Neural cell (in vitro differentiated cells): ENCODE measurements around the gene FLT3LG. TPM values are rescaled to one million over a fixed set of nuclear protein-coding genes. Genes with fewer than 3 reads are reported as not detected.

Source experiments
- H2AFZ ChIP-seq: fragments of 200-600, 300-800 bp; sonication (generic), shearing (Covaris generic); 2 replicates; pipeline ENCODE4 v1.6.0; 2014; ENCODE audit warnings: low read depth, mild to moderate bottlenecking, antibody characterized with exemption, low read length, moderate library complexity
- H3F3A ChIP-seq: fragments of 200-600 bp; shearing (Covaris generic); 2 replicates; pipeline ENCODE4 v1.6.1; 2016; ENCODE audit warnings: mild to moderate bottlenecking, moderate library complexity, mixed read lengths, antibody characterized with exemption, low read length; ENCODE audit not compliant: insufficient read depth, poor library complexity, severe bottlenecking
- H3K27ac ChIP-seq: fragments of 200-600, 300-800 bp; sonication (generic), shearing (Covaris generic); 2 replicates; pipeline ENCODE4 v1.5.1; 2014; ENCODE audit warnings: mild to moderate bottlenecking, low read length, moderate library complexity
- H3K27me3 ChIP-seq: fragments of 300-800, 200-600 bp; sonication (generic), shearing (Covaris generic); 2 replicates; pipeline ENCODE4 v1.6.0; 2014; ENCODE audit warnings: mild to moderate bottlenecking, low read depth, low read length, moderate library complexity; ENCODE audit not compliant: insufficient read depth
- H3K36me3 ChIP-seq: fragments of 300-800, 200-600 bp; sonication (generic), shearing (Covaris generic); 2 replicates; pipeline ENCODE4 v1.5.1; 2014; ENCODE audit warnings: mild to moderate bottlenecking, antibody characterized with exemption, low read length, moderate library complexity; ENCODE audit not compliant: insufficient read depth
- H3K4me2 ChIP-seq: fragments of 300-800, 200-600 bp; sonication (generic), shearing (Covaris generic); 2 replicates; pipeline ENCODE4 v1.6.0; 2014; ENCODE audit warnings: mild to moderate bottlenecking, low read length
- H3K4me3 ChIP-seq: fragments of 300-800, 200-600 bp; sonication (generic), shearing (Covaris generic); 2 replicates; pipeline ENCODE4 v1.5.1; 2014; ENCODE audit warnings: mild to moderate bottlenecking, low read length, moderate library complexity
- H3K79me2 ChIP-seq: fragments of 200-600 bp; shearing (Covaris generic); replicated peaks from 2 replicates; pipeline ENCODE4 v1.6.0; 2014; ENCODE audit warnings: mild to moderate bottlenecking, low read length, moderate library complexity; ENCODE audit not compliant: insufficient read depth
- H3K9ac ChIP-seq: fragments of 300-800, 200-600 bp; sonication (generic), shearing (Covaris generic); 2 replicates; pipeline ENCODE4 v1.6.1; 2016; ENCODE audit warnings: mild to moderate bottlenecking, low read length, mixed read lengths
- H3K9me2 ChIP-seq: fragments of 200-600 bp; shearing (Covaris generic); 2 replicates; pipeline ENCODE4 v1.6.1; 2016; ENCODE audit warnings: mild to moderate bottlenecking, low read length, mixed read lengths; ENCODE audit not compliant: insufficient read depth
- H3K9me3 ChIP-seq: fragments of 200-600, 300-800 bp; sonication (generic), shearing (Covaris generic); 2 replicates; pipeline ENCODE4 v1.6.1; 2016; ENCODE audit warnings: mild to moderate bottlenecking, mixed run types, low read length, moderate library complexity, mixed read lengths
- H4K20me1 ChIP-seq: fragments of 200-600 bp; shearing (Covaris generic); 2 replicates; pipeline ENCODE4 v1.6.1; 2016; ENCODE audit warnings: mild to moderate bottlenecking, mixed run types; ENCODE audit not compliant: insufficient read depth
- CTCF ChIP-seq: fragments of 450-650 bp; IDR thresholded peaks from 2 replicates; pipeline ENCODE4 v1.5.1; 2014; ENCODE audit warnings: antibody characterized with exemption, mild to moderate bottlenecking, moderate library complexity; ENCODE audit not compliant: poor library complexity, severe bottlenecking
- EP300 ChIP-seq: fragments of 450-650 bp; conservative IDR thresholded peaks from 2 replicates; pipeline ENCODE4 v1.6.1; 2014; ENCODE audit warnings: antibody characterized with exemption, mild to moderate bottlenecking, moderate library complexity; ENCODE audit not compliant: poor library complexity, severe bottlenecking
- EZH2 ChIP-seq: fragments of 200-600, 300-800 bp; shearing (Covaris generic), sonication (generic); IDR thresholded peaks from 2 replicates; pipeline ENCODE4 v1.6.1; 2014; ENCODE audit warnings: antibody characterized with exemption, low read length, borderline replicate concordance, mild to moderate bottlenecking; ENCODE audit not compliant: insufficient read depth, poor library complexity, severe bottlenecking
- MXI1 ChIP-seq: fragments of 450-650 bp; conservative IDR thresholded peaks from 2 replicates; pipeline ENCODE4 v1.6.1; 2014; ENCODE audit warnings: antibody characterized with exemption, mild to moderate bottlenecking; ENCODE audit not compliant: poor library complexity, severe bottlenecking
- POLR2AphosphoS5 ChIP-seq: IDR thresholded peaks from 2 replicates; pipeline ENCODE4 v1.6.1; 2012
- RAD21 ChIP-seq: fragments of 450-650 bp; conservative IDR thresholded peaks from 2 replicates; pipeline ENCODE4 v1.6.1; 2014; ENCODE audit warnings: antibody characterized with exemption, mild to moderate bottlenecking, moderate library complexity
- REST ChIP-seq: IDR thresholded peaks from 2 replicates; pipeline ENCODE4 v1.6.1; 2012; ENCODE audit warnings: borderline replicate concordance
- SMC3 ChIP-seq: fragments of 450-650 bp; conservative IDR thresholded peaks from 2 replicates; pipeline ENCODE4 v1.6.1; 2014; ENCODE audit warnings: antibody characterized with exemption, mild to moderate bottlenecking, moderate library complexity; ENCODE audit not compliant: poor library complexity
- TAF1 ChIP-seq: IDR thresholded peaks from 2 replicates; pipeline ENCODE4 v1.6.1; 2012; ENCODE audit warnings: low read depth
- polyA plus RNA-seq: library from polyadenylated mRNA; depleted of rRNA; stranded (reverse); fragments of >200 nt; gene quantifications from 2 replicates; pipeline ENCODE4 v1.2.3, GENCODE V29; 2014

The FLT3LG gene
- polyA plus RNA-seq, 1 donor from 2014 or later, result not detected

GRCh38 chr19:49492573-49493405, 18.8 kb downstream of the FLT3LG start:
- Histone ChIP-seq H3K9ac (no peak overlapping the region), H3K9me3 (no peaks in the 10 kb centered on the region), H3K79me2 (peaks cover 40% of the 10 kb centered on the region), H3K36me3 (peaks cover 5% of the 10 kb centered on the region), H3K4me2 (no peak overlapping the region), H2AFZ (no peak overlapping the region), H3K27ac (no peak overlapping the region), H3F3A (no peaks in the 10 kb centered on the region), H3K4me3 (no peak overlapping the region), H3K27me3 (no peaks in the 10 kb centered on the region), H3K9me2 (no peaks in the 10 kb centered on the region), H4K20me1 (peaks cover 11% of the 10 kb centered on the region)
- TF ChIP-seq REST, result no peak

DNA sequence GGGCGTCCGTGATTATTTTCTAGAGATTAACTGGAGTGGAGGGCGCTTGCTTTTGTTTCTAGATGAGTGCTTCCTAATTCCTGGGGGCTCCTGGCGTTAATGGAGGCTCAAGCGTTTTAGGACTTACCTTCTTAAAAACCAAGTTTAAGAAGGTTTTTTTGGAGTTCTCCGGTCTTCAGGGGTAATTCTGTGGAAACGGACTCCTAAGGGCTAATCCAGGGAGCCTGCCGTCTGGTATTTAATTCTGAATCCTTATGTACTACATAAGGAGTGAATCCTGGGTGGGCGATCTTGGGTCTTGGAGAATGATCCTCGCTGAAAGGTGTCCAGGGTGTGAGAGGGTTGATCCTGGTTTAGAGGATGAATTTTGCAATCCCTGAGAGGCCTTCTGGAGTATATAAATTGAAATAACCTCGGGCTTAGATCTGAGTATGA, 22.6 kb downstream of the FLT3LG start:
- Histone ChIP-seq H3K4me3 (peak overlapping the region; percentile 91), H3K27ac (peak overlapping the region; percentile 95), H3K4me2 (peak overlapping the region; percentile 94), H3K9me3 (no peaks in the 10 kb centered on the region), H4K20me1 (no peaks in the 10 kb centered on the region), H2AFZ (peak overlapping the region; percentile 36), H3K36me3 (peaks cover 10% of the 10 kb centered on the region), H3F3A (no peaks in the 10 kb centered on the region), H3K9ac (peak overlapping the region; percentile 94), H3K9me2 (no peaks in the 10 kb centered on the region), H3K79me2 (peaks cover 20% of the 10 kb centered on the region), H3K27me3 (no peaks in the 10 kb centered on the region)
- TF ChIP-seq POLR2AphosphoS5 (no peak), SMC3 (no peak), TAF1 (no peak), RAD21 (no peak), EZH2 (no peak), CTCF (no peak), EP300 (no peak), REST (no peak), MXI1 (no peak)
